HL-60 (cell line): ENCODE measurements around the gene SCN3A.

Source experiments
- CTCF ChIP-seq: IDR thresholded peaks from one replicate; pipeline ENCODE4 v1.5.1; 2011; ENCODE audit warnings: low read length, control low read depth, inconsistent platforms; ENCODE audit not compliant: insufficient read depth
- GABPA ChIP-seq: IDR thresholded peaks from 2 replicates; pipeline ENCODE4 v1.6.1; 2012; ENCODE audit warnings: low read depth
- POLR2AphosphoS5 ChIP-seq: IDR thresholded peaks from 2 replicates; pipeline ENCODE4 v1.6.1; 2012; ENCODE audit warnings: low read depth
- REST ChIP-seq: IDR thresholded peaks from 2 replicates; pipeline ENCODE4 v1.6.1; 2012; ENCODE audit warnings: low read depth; ENCODE audit not compliant: insufficient replicate concordance

GRCh38 chr2:165157160-165157559 lies 46.7 kb downstream of the SCN3A start:
- TF ChIP-seq CTCF (no peak), POLR2AphosphoS5 (no peak), REST (no peak), GABPA (no peak)
